Measurements from ENCODE around the gene SYNDIG1L.

SYNDIG1L gene

GRCh38 chr14:74425525-74426201, 347 bp downstream of the SYNDIG1L start:
- no peak overlapping the region for H3K4me3 ChIP-seq (ENCODE audit: low read length)
- no peaks in the 10 kb centered on the region for H3K36me3 ChIP-seq (ENCODE audit: control insufficient read depth, insufficient read depth, low read length)
- H3K9me3 ChIP-seq (ENCODE audit: control insufficient read depth, low read length) = no peaks in the 10 kb centered on the region
- peaks cover 18% of the 10 kb centered on the region for H3K27me3 ChIP-seq (ENCODE audit: control insufficient read depth, insufficient read depth, low read length)
- H3K9ac ChIP-seq (ENCODE audit: low read length) = no peak overlapping the region
- no peaks in the 10 kb centered on the region for H3K4me1 ChIP-seq (ENCODE audit: control insufficient read depth, insufficient read depth, low read length)

DNA sequence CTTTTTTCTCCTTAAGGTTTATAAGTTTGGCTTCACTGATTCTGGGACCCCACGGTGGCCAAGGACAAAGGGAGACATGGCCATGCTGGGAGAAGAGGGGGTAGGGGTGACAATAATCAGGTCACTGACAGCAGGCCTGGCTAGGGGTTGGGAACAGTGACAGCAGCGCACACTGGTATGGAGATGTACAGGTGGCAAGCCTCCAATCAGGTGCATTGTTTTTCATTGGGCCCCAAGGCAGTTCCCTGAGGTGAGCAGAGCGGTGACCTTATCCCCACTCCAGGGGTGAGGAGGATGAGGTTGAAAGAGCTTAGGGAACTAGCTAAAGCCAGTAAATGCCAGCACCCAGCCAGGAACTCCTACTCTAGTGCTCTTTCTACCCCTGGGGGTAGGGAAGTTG, 1.4 kb downstream of the SYNDIG1L start:
- H3K9me3 ChIP-seq (ENCODE audit: control insufficient read depth, low read length) = no peaks in the 10 kb centered on the region
- no peak overlapping the region for H3K9ac ChIP-seq (ENCODE audit: low read length)
- peaks cover 22% of the 10 kb centered on the region for H3K27me3 ChIP-seq (ENCODE audit: control insufficient read depth, insufficient read depth, low read length)
- H3K4me3 ChIP-seq (ENCODE audit: low read length) = no peak overlapping the region
- H3K4me1 ChIP-seq (ENCODE audit: control insufficient read depth, insufficient read depth, low read length) = no peaks in the 10 kb centered on the region
- H3K36me3 ChIP-seq (ENCODE audit: control insufficient read depth, insufficient read depth, low read length) = no peaks in the 10 kb centered on the region

GRCh38 chr14:74423246-74423645, 2.8 kb downstream of the SYNDIG1L start:
- Histone ChIP-seq H3K27me3 (ENCODE audit: control insufficient read depth, insufficient read depth, low read length) (peaks cover 32% of the 10 kb centered on the region), H3K4me1 (ENCODE audit: control insufficient read depth, insufficient read depth, low read length) (no peaks in the 10 kb centered on the region), H3K9ac (ENCODE audit: low read length) (no peak overlapping the region), H3K36me3 (ENCODE audit: control insufficient read depth, insufficient read depth, low read length) (no peaks in the 10 kb centered on the region), H3K4me3 (ENCODE audit: low read length) (no peak overlapping the region), H3K9me3 (ENCODE audit: control insufficient read depth, low read length) (no peaks in the 10 kb centered on the region)

GRCh38 chr14:74421981-74422380, 4.0 kb downstream of the SYNDIG1L start:
- Histone ChIP-seq H3K9me3 (ENCODE audit: control insufficient read depth, low read length) (no peaks in the 10 kb centered on the region), H3K4me3 (ENCODE audit: low read length) (no peak overlapping the region), H3K36me3 (ENCODE audit: control insufficient read depth, insufficient read depth, low read length) (no peaks in the 10 kb centered on the region), H3K9ac (ENCODE audit: low read length) (no peak overlapping the region), H3K4me1 (ENCODE audit: control insufficient read depth, insufficient read depth, low read length) (no peaks in the 10 kb centered on the region), H3K27me3 (ENCODE audit: control insufficient read depth, insufficient read depth, low read length) (peaks cover 38% of the 10 kb centered on the region)

DNA sequence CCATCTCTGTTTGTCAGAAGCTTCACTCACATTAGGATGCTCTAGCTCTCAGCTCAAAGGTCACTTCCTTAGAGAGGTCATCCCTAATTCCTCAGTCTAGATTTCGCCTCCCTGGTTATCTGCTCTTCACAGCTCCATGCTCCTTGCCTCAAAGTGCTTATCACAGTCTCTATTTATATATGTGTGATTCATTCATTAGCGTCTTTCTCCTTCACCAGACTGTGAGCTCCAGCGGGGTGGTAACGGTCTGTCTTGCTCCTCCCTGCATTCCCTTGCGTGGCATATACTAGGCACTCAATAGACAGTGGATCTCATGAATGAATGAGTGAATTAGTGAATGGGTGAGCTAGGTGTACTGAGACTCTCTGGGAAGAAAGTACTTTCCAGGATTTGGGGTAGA, 6.9 kb downstream of the SYNDIG1L start:
- Histone ChIP-seq H3K4me3 (ENCODE audit: low read length) (no peak overlapping the region), H3K4me1 (ENCODE audit: control insufficient read depth, insufficient read depth, low read length) (no peaks in the 10 kb centered on the region), H3K9ac (ENCODE audit: low read length) (no peak overlapping the region)

GRCh38 chr14:74418031-74418430, 8.0 kb downstream of the SYNDIG1L start:
- peaks cover 24% of the 10 kb centered on the region for H3K27me3 ChIP-seq (ENCODE audit: control insufficient read depth, insufficient read depth, low read length)
- H3K9me3 ChIP-seq (ENCODE audit: control insufficient read depth, low read length) = no peaks in the 10 kb centered on the region
- no peaks in the 10 kb centered on the region for H3K4me1 ChIP-seq (ENCODE audit: control insufficient read depth, insufficient read depth, low read length)
- no peaks in the 10 kb centered on the region for H3K36me3 ChIP-seq (ENCODE audit: control insufficient read depth, insufficient read depth, low read length)
- H3K9ac ChIP-seq (ENCODE audit: low read length) = no peak overlapping the region
- no peak overlapping the region for H3K4me3 ChIP-seq (ENCODE audit: low read length)

More for the DNA sequence above, 6.9 kb downstream of the SYNDIG1L start:
- Histone ChIP-seq H3K36me3 (ENCODE audit: control insufficient read depth, insufficient read depth, low read length) (no peaks in the 10 kb centered on the region), H3K9me3 (ENCODE audit: control insufficient read depth, low read length) (no peaks in the 10 kb centered on the region), H3K27me3 (ENCODE audit: control insufficient read depth, insufficient read depth, low read length) (peaks cover 24% of the 10 kb centered on the region)

GRCh38 chr14:74417611-74418010, 8.4 kb downstream of the SYNDIG1L start:
- Histone ChIP-seq H3K9me3 (ENCODE audit: control insufficient read depth, low read length) (no peaks in the 10 kb centered on the region), H3K27me3 (ENCODE audit: control insufficient read depth, insufficient read depth, low read length) (peaks cover 24% of the 10 kb centered on the region)

DNA sequence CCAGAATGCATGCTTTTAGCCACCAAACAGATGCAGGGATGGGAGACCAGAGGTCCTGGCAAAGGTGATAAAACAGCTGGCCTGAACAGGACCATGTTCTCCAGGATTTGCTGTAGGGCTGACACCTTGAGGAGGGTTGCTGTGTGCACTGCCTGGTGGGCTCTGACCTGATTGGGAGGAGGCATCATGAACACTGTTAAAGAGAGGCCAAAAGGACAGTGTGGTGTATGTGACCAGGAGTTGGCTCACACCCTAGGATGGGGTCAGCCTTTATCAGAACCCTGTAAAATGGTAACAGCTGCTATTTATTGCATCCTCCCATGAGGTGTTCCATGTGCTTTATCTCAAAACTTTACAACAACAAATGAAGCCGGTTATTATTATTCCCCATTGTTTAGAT, 8.8 kb downstream of the SYNDIG1L start:
- no peak overlapping the region for H3K4me3 ChIP-seq (ENCODE audit: low read length)
- H3K9ac ChIP-seq (ENCODE audit: low read length) = no peak overlapping the region
- no peaks in the 10 kb centered on the region for H3K4me1 ChIP-seq (ENCODE audit: control insufficient read depth, insufficient read depth, low read length)
- no peaks in the 10 kb centered on the region for H3K36me3 ChIP-seq (ENCODE audit: control insufficient read depth, insufficient read depth, low read length)
- H3K9me3 ChIP-seq (ENCODE audit: control insufficient read depth, low read length) = no peaks in the 10 kb centered on the region
- peaks cover 24% of the 10 kb centered on the region for H3K27me3 ChIP-seq (ENCODE audit: control insufficient read depth, insufficient read depth, low read length)

More at GRCh38 chr14:74417611-74418010, 8.4 kb downstream of the SYNDIG1L start:
- Histone ChIP-seq H3K36me3 (ENCODE audit: control insufficient read depth, insufficient read depth, low read length) (no peaks in the 10 kb centered on the region), H3K4me3 (ENCODE audit: low read length) (no peak overlapping the region), H3K9ac (ENCODE audit: low read length) (no peak overlapping the region), H3K4me1 (ENCODE audit: control insufficient read depth, insufficient read depth, low read length) (no peaks in the 10 kb centered on the region)

- H3K27me3 ChIP-seq (ENCODE audit: control insufficient read depth, insufficient read depth, low read length) = peaks cover 23% of the 10 kb centered on the region
- H3K36me3 ChIP-seq (ENCODE audit: control insufficient read depth, insufficient read depth, low read length) = no peaks in the 10 kb centered on the region
- H3K4me1 ChIP-seq (ENCODE audit: control insufficient read depth, insufficient read depth, low read length) = no peaks in the 10 kb centered on the region
- no peaks in the 10 kb centered on the region for H3K9me3 ChIP-seq (ENCODE audit: control insufficient read depth, low read length)
- H3K4me3 ChIP-seq (ENCODE audit: low read length) = no peak overlapping the region
- H3K9ac ChIP-seq (ENCODE audit: low read length) = no peak overlapping the region
Observed at GRCh38 chr14:74415115-74415437, 10.9 kb downstream of the SYNDIG1L start.

DNA sequence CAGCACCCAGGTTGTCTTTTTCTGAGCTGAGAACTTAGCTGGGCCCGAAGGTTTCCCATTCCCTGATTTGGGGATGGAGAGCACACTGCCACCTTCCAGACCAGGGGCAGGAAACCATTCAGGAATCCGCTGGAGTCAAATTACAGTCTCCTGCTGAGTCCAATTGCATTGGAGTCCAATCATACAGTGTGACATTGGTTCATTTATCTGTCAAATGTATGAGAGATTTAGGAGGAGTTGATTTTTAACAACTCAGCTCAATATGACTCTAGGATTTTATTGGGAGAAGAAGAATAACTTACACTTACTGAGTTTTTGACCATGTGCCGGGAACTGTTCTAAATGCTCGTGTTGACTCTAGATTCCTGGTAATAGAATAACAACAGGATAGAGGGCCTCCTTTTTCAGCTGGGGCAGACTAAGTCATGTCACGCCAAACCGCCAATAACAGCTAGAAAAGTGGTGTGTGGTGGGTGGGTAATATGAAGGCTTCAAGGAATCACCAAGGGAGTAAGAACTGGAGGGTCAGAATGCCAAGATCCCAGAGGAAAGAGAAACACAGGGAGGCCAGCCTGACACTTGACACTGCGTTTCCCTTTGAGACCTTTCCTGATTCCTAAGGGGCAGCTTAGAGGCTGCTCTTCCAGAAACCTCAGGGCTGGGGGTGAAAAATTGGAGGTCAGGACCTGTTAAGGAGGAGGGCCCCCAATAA, 11.5 kb downstream of the SYNDIG1L start:
- Histone ChIP-seq H3K9me3 (ENCODE audit: control insufficient read depth, low read length) (no peaks in the 10 kb centered on the region), H3K4me3 (ENCODE audit: low read length) (no peak overlapping the region)

DNA sequence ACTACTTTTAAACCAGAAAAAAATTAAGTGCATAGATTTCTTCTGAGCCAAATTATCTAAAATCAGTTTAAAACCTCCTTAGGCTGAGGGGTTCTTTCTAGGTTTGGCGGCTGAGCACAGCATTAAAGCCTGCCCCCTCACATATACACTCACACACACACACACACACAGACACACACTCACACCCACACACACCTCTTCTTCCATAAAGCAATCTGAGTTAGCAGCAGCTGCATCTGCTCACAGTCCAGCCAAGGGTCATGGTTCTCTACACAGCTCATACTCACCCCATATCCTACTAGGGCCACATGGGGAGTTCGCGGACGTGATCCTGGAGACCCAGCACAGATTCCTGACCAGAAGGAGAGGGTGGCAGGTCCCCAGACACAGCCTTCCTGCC, 12.4 kb downstream of the SYNDIG1L start:
- Histone ChIP-seq H3K4me3 (ENCODE audit: low read length) (no peak overlapping the region), H3K9ac (ENCODE audit: low read length) (no peak overlapping the region), H3K36me3 (ENCODE audit: control insufficient read depth, insufficient read depth, low read length) (no peaks in the 10 kb centered on the region), H3K27me3 (ENCODE audit: control insufficient read depth, insufficient read depth, low read length) (peaks cover 13% of the 10 kb centered on the region), H3K4me1 (ENCODE audit: control insufficient read depth, insufficient read depth, low read length) (no peaks in the 10 kb centered on the region), H3K9me3 (ENCODE audit: control insufficient read depth, low read length) (no peaks in the 10 kb centered on the region)

More for the DNA sequence above, 11.5 kb downstream of the SYNDIG1L start:
- no peaks in the 10 kb centered on the region for H3K36me3 ChIP-seq (ENCODE audit: control insufficient read depth, insufficient read depth, low read length)
- H3K4me1 ChIP-seq (ENCODE audit: control insufficient read depth, insufficient read depth, low read length) = no peaks in the 10 kb centered on the region
- peaks cover 19% of the 10 kb centered on the region for H3K27me3 ChIP-seq (ENCODE audit: control insufficient read depth, insufficient read depth, low read length)
- no peak overlapping the region for H3K9ac ChIP-seq (ENCODE audit: low read length)

- Histone ChIP-seq H3K4me3 (ENCODE audit: low read length) (no peak overlapping the region), H3K36me3 (ENCODE audit: control insufficient read depth, insufficient read depth, low read length) (no peaks in the 10 kb centered on the region), H3K4me1 (ENCODE audit: control insufficient read depth, insufficient read depth, low read length) (no peaks in the 10 kb centered on the region), H3K9ac (ENCODE audit: low read length) (no peak overlapping the region), H3K27me3 (ENCODE audit: control insufficient read depth, insufficient read depth, low read length) (peaks cover 8% of the 10 kb centered on the region), H3K9me3 (ENCODE audit: control insufficient read depth, low read length) (no peaks in the 10 kb centered on the region)
Observed at GRCh38 chr14:74412753-74413152, 13.3 kb downstream of the SYNDIG1L start.
